H1 (cell line): ENCODE measurements around the gene ZNF407. TPM values are rescaled to one million over a fixed set of nuclear protein-coding genes. Genes with fewer than 3 reads are reported as not detected.

Experiments
- CTCF ChIA-PET: fragments of 300-600 bp; sonication (Branson Sonifier 250); formaldehyde crosslinking; loops from one replicate; lab custom pipeline; 2021; ENCODE audit not compliant: partially characterized antibody; lab: Charles Lee
- POLR2A ChIA-PET: fragments of 300-600 bp; sonication (Branson Sonifier 250); formaldehyde crosslinking; loops from one replicate; lab custom pipeline; 2021; ENCODE audit warnings: inconsistent platforms; ENCODE audit not compliant: partially characterized antibody; lab: Charles Lee
- DNase-seq, 2 experiments: peaks; one replicate each; pipeline versions ENCODE4 v3.0.0 to v3.0.0-alpha.2; 2010 to 2022; ENCODE audit warnings: low spot score in 2 of 2, low read depth in 1 of 2, mixed read lengths in 1 of 2
- FAIRE-seq: peaks from 2 replicates; lab custom pipeline; 2011; peaks lifted over from hg19 to GRCh38; lab: Jason Lieb, UNC
- H2AFZ ChIP-seq: 2 replicates; pipeline ENCODE4 v1.8.1; 2012; ENCODE audit warnings: low read length, inconsistent platforms
- H2AK5ac ChIP-seq: 2 replicates; pipeline ENCODE4 v1.6.1; 2013; ENCODE audit warnings: low read depth, low read length
- H2BK120ac ChIP-seq: replicated peaks from 2 replicates; pipeline ENCODE3; 2013; ENCODE audit warnings: low read depth, low read length, inconsistent platforms
- H2BK12ac ChIP-seq: 2 replicates; pipeline ENCODE4 v1.6.1; 2013; ENCODE audit warnings: low read depth, low read length
- H2BK15ac ChIP-seq: 2 replicates; pipeline ENCODE4 v1.6.1; 2013; ENCODE audit warnings: low read length
- H2BK20ac ChIP-seq: 2 replicates; pipeline ENCODE4 v1.6.1; 2013; ENCODE audit warnings: low read length
- H2BK5ac ChIP-seq: 2 replicates; pipeline ENCODE4 v1.6.1; 2013; ENCODE audit warnings: low read depth, low read length
- H3K14ac ChIP-seq: 2 replicates; pipeline ENCODE4 v1.6.1; 2013; ENCODE audit warnings: inconsistent platforms; ENCODE audit not compliant: insufficient read length
- H3K18ac ChIP-seq: 2 replicates; pipeline ENCODE4 v1.6.1; 2013; ENCODE audit warnings: low read length; ENCODE audit errors: extremely low read depth
- H3K23ac ChIP-seq: 2 replicates; pipeline ENCODE4 v1.6.1; 2013; ENCODE audit warnings: inconsistent platforms; ENCODE audit not compliant: insufficient read length
- H3K23me2 ChIP-seq: 2 replicates; pipeline ENCODE4 v1.6.1; 2013; ENCODE audit warnings: low read depth, low read length
- H3K27ac ChIP-seq: 2 replicates; pipeline ENCODE4 v1.6.1; 2011; ENCODE audit warnings: low read depth, low read length, inconsistent platforms
- H3K27me3 ChIP-seq, 4 experiments: replicated peaks in 1 of 4; 1 replicate in 1 of 4; 2 replicates in 3 of 4; pipeline versions ENCODE4 v1.6.1 to v1.8.1; 2011 to 2013; ENCODE audit warnings: low read length in 3 of 4, mild to moderate bottlenecking in 3 of 4, inconsistent platforms in 2 of 4, mixed read lengths in 2 of 4, moderate library complexity in 1 of 4; ENCODE audit not compliant: control insufficient read depth in 3 of 4, insufficient read depth in 3 of 4; ENCODE audit errors: extremely low read depth in 1 of 4
- H3K36me3 ChIP-seq, 4 experiments: 2 replicates each; pipeline versions ENCODE4 v1.6.1 to v1.8.1; 2011 to 2013; ENCODE audit warnings: mild to moderate bottlenecking in 4 of 4, low read length in 3 of 4, moderate library complexity in 2 of 4, control low read depth in 1 of 4, inconsistent platforms in 1 of 4; ENCODE audit not compliant: insufficient read depth in 4 of 4, control insufficient read depth in 2 of 4
- H3K4ac ChIP-seq: replicated peaks from 2 replicates; pipeline ENCODE3; 2013; ENCODE audit warnings: low read length, low read depth, mixed read lengths, inconsistent platforms; ENCODE audit not compliant: insufficient read length
- H3K4me1 ChIP-seq, 4 experiments: replicated peaks in 1 of 4; 1 replicate in 1 of 4; 2 replicates in 3 of 4; pipeline versions ENCODE4 v1.6.1 to v1.8.1; 2011 to 2013; ENCODE audit warnings: low read length in 3 of 4, inconsistent platforms in 2 of 4, mixed read lengths in 1 of 4; ENCODE audit not compliant: insufficient read depth in 4 of 4, control insufficient read depth in 3 of 4
- H3K4me2 ChIP-seq, 2 experiments: 2 replicates each; pipeline versions ENCODE4 v1.6.1 to v1.8.1; 2011 to 2013; ENCODE audit warnings: low read depth in 2 of 2, low read length in 2 of 2, control low read depth in 1 of 2, inconsistent platforms in 1 of 2, mild to moderate bottlenecking in 1 of 2; ENCODE audit not compliant: insufficient read depth in 1 of 2
- H3K4me3 ChIP-seq, 4 experiments: fragments of 200-600, 300-600 bp in 1 of 4; sonication (generic), shearing (Covaris generic), sonication (Bioruptor Twin) in 1 of 4; 2 replicates each; pipeline versions ENCODE4 v1.5.1 to v1.8.1; 2011 to 2016; ENCODE audit warnings: low read length in 4 of 4, low read depth in 3 of 4, control low read depth in 2 of 4, inconsistent platforms in 2 of 4, mild to moderate bottlenecking in 2 of 4, mixed read lengths in 1 of 4, moderate library complexity in 1 of 4; ENCODE audit not compliant: insufficient read depth in 2 of 4; ENCODE audit errors: extremely low read depth in 1 of 4
- H3K56ac ChIP-seq: replicated peaks from 2 replicates; pipeline ENCODE3; 2013; ENCODE audit warnings: low read depth, mild to moderate bottlenecking, mixed read lengths, low read length, inconsistent platforms; ENCODE audit not compliant: insufficient read length
- H3K79me1 ChIP-seq: 2 replicates; pipeline ENCODE4 v1.6.1; 2013; ENCODE audit warnings: low read depth, low read length, control low read depth
- H3K79me2 ChIP-seq, 2 experiments: 2 replicates each; pipeline versions ENCODE4 v1.6.1 to v1.8.1; 2012 to 2013; ENCODE audit warnings: low read length in 2 of 2, mild to moderate bottlenecking in 2 of 2, inconsistent platforms in 1 of 2; ENCODE audit not compliant: insufficient read depth in 2 of 2, control insufficient read depth in 1 of 2
- H3K9ac ChIP-seq, 4 experiments: replicated peaks in 1 of 4; 1 replicate in 1 of 4; 2 replicates in 3 of 4; pipeline versions ENCODE4 v1.6.1 to v1.8.1; 2011 to 2013; ENCODE audit warnings: low read depth in 3 of 4, low read length in 3 of 4, control low read depth in 2 of 4, mild to moderate bottlenecking in 2 of 4, moderate library complexity in 2 of 4, inconsistent platforms in 1 of 4; ENCODE audit errors: extremely low read depth in 1 of 4
- H3K9me3 ChIP-seq, 2 experiments: 2 replicates each; pipeline versions ENCODE4 v1.6.1 to v1.8.1; 2012 to 2013; ENCODE audit warnings: mild to moderate bottlenecking in 2 of 2, moderate library complexity in 2 of 2, control low read depth in 1 of 2, inconsistent platforms in 1 of 2, low read depth in 1 of 2, low read length in 1 of 2, mixed read lengths in 1 of 2; ENCODE audit not compliant: insufficient read depth in 2 of 2
- H4K20me1 ChIP-seq, 2 experiments: replicated peaks in 1 of 2; 2 replicates each; pipeline versions ENCODE3 to v1.8.1; 2011 to 2013; ENCODE audit warnings: inconsistent platforms in 2 of 2, low read length in 2 of 2, mild to moderate bottlenecking in 1 of 2; ENCODE audit not compliant: insufficient read depth in 2 of 2, control insufficient read depth in 1 of 2
- H4K5ac ChIP-seq: 2 replicates; pipeline ENCODE4 v1.6.1; 2013; ENCODE audit warnings: low read length, low read depth, mixed read lengths, inconsistent platforms; ENCODE audit not compliant: insufficient read length
- H4K8ac ChIP-seq: 2 replicates; pipeline ENCODE4 v1.8.0; 2013; ENCODE audit warnings: mild to moderate bottlenecking, moderate library complexity, low read length, inconsistent platforms; ENCODE audit not compliant: insufficient read depth; ENCODE audit errors: extremely low read depth
- H4K91ac ChIP-seq: replicated peaks from 2 replicates; pipeline ENCODE3; 2013; ENCODE audit warnings: low read length, mixed read lengths, inconsistent platforms; ENCODE audit not compliant: insufficient read length
- BRCA1 ChIP-seq: IDR thresholded peaks from 2 replicates; pipeline ENCODE4 v1.6.1; 2012; ENCODE audit warnings: low read depth, low read length, improper control_type of control experiment
- CHD1 ChIP-seq: IDR thresholded peaks from 2 replicates; pipeline ENCODE4 v1.6.1; 2012; ENCODE audit warnings: low read depth, low read length, improper control_type of control experiment
- CTBP2 ChIP-seq: IDR thresholded peaks from 2 replicates; pipeline ENCODE4 v1.7.0; 2011; ENCODE audit warnings: borderline replicate concordance, mild to moderate bottlenecking, moderate library complexity, mixed read lengths, low read length; ENCODE audit not compliant: insufficient read depth, insufficient read length
- GTF2F1 ChIP-seq: IDR thresholded peaks from 2 replicates; pipeline ENCODE4 v1.6.1; 2012; ENCODE audit warnings: low read depth, low read length, improper control_type of control experiment, borderline replicate concordance
- KDM5A ChIP-seq: fragments of 200-600 bp; IDR thresholded peaks from 2 replicates; pipeline ENCODE4 v1.7.1; 2012; ENCODE audit warnings: mild to moderate bottlenecking, low read length, inconsistent platforms, mixed read lengths
- PHF8 ChIP-seq: fragments of 200-600 bp; sonication (generic); conservative IDR thresholded peaks from 2 replicates; pipeline ENCODE4 v1.7.1; 2012; ENCODE audit warnings: low read depth, mild to moderate bottlenecking, inconsistent platforms, low read length, moderate library complexity
- POLR2A ChIP-seq, 2 experiments: IDR thresholded peaks; 1 replicate in 1 of 2; 2 replicates in 1 of 2; pipeline ENCODE4 v1.6.1; 2011; ENCODE audit warnings: low read depth in 2 of 2, low read length in 2 of 2, mild to moderate bottlenecking in 2 of 2; ENCODE audit errors: control extremely low read depth in 1 of 2
- RNF2 ChIP-seq: fragments of 200-900, 300-1000 bp; sonication (generic); IDR thresholded peaks from 2 replicates; pipeline ENCODE4 v1.7.1; 2016; ENCODE audit warnings: borderline replicate concordance, low read depth, mild to moderate bottlenecking, antibody characterized with exemption, low read length; ENCODE audit not compliant: poor library complexity, severe bottlenecking; ENCODE audit errors: missing control alignments
- SIRT6 ChIP-seq: IDR thresholded peaks from one replicate; pipeline ENCODE4 v1.7.1; 2012; ENCODE audit warnings: low read length, inconsistent platforms
- YY1 ChIP-seq: IDR thresholded peaks from 2 replicates; pipeline ENCODE4 v1.6.1; 2011; ENCODE audit warnings: low read depth, mild to moderate bottlenecking, low read length
- WGBS, 2 experiments: shearing (Covaris generic) in 1 of 2; methylation state at CpG; one replicate each; pipeline versions ENCODE4 v1.1.6 to v1.1.7; 2013 to 2015; ENCODE audit warnings: low lambda C conversion rate in 2 of 2, mixed read lengths in 2 of 2, inconsistent platforms in 1 of 2, low coverage in 1 of 2, missing lambda C conversion rate in 1 of 2; ENCODE audit not compliant: insufficient replicate concordance in 2 of 2, insufficient coverage in 1 of 2, insufficient read length in 1 of 2; ENCODE audit errors: extremely low coverage in 1 of 2, missing lambda C conversion rate in 1 of 2; 5-methylcytosine and 5-hydroxymethylcytosine counted together
- polyA plus RNA-seq, 7 experiments: library from polyadenylated mRNA; depleted of rRNA in 3 of 7; stranded (reverse) in 5 of 7; unstranded in 2 of 7; fragments of >200 nt in 5 of 7; fragments of 200-250 nt in 2 of 7; gene quantifications; 1 replicate in 5 of 7; 2 replicates in 1 of 7; 4 replicates in 1 of 7; pipeline versions ENCODE4 v1.2.1 to v1.2.3, GENCODE V29; 2011 to 2013; ENCODE audit warnings: missing spikeins in 2 of 7, mixed read lengths in 2 of 7
- total RNA-seq: library from RNA; stranded (reverse); fragmentation: NEBNext Ultra II Directional; extraction: Animal tissue kit (Norgen Biotek cat#: 25700); gene quantifications from 2 replicates; pipeline ENCODE4 v1.2.1, GENCODE V29; 2021

ZNF407 gene
- total and polyA plus RNA-seq, 2 of the 8 experiments (the other 6 are each of a cell fraction or from before 2014, with no cell fraction given) = 1.5 to 6.8 TPM

DNA sequence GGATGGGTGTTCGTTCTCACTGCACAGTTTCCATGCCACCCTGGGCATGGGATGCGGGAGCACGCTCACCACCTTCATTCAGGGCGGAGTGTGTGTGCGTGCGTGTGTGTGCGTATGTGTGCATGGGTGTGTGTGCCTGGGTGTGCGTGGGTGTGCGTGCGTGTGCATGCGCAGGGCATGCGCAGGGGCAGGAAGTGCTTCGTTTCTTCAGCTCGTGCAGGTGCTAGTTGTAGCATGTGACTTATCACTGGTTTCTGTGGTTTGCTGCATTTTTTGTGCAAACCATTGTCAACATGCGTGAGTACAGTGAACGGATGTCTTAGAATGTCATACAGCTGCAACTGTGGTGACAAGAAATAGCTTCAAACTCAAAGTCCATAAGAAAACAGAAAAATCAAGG lies 431.8 kb downstream of the ZNF407 start:
- no peak overlapping the region for H3K23ac ChIP-seq
- no peak for FAIRE-seq
- H3K9me3 ChIP-seq = no peaks in the 10 kb centered on the region
- H3K4me2 ChIP-seq = no peak overlapping the region
- POLR2A ChIA-PET = no interaction called here
- H3K56ac ChIP-seq = no peak overlapping the region
- no peak overlapping the region for H2AK5ac ChIP-seq
- H2BK120ac ChIP-seq = no peak overlapping the region
- no peak overlapping the region for H2BK20ac ChIP-seq
- H3K4me3 ChIP-seq = no peak overlapping the region
- no peak for TF ChIP-seq GTF2F1
- TF ChIP-seq POLR2A (IDR thresholded peaks at IDR 0.05; ENCODE audit: control extremely low read depth in 1 of 2, low read depth in 2 of 2, low read length in 2 of 2) = no peak
- TF ChIP-seq RNF2 = no peak
- no peak for TF ChIP-seq SIRT6
- no peak for TF ChIP-seq PHF8
- no peak for TF ChIP-seq CTBP2
- no peak for TF ChIP-seq KDM5A
- no peak for TF ChIP-seq BRCA1
- no peak for TF ChIP-seq CHD1
- TF ChIP-seq YY1 = no peak
- peaks cover 0 to 6% (median 3%) of the 10 kb centered on the region in 4 experiments; a peak in 3 of 7 replicates for H3K4me1 ChIP-seq
- no peaks in the 10 kb centered on the region; the same call in 1 of the 2 replicates for H3K79me1 ChIP-seq
- no peak overlapping the region for H3K14ac ChIP-seq
- no peak overlapping the region for H2AFZ ChIP-seq
- CTCF ChIA-PET = interaction anchor here (0.7 to 3.1 kb wide), 3 partner anchors 11 to 132 kb away, joined by 3 to 13 read pairs (median 7); no protein-coding TSS in a partner anchor
- H3K18ac ChIP-seq = no peak overlapping the region
- H3K27ac ChIP-seq = no peak overlapping the region
- no peaks in the 10 kb centered on the region for H3K36me3 ChIP-seq
- H2BK15ac ChIP-seq = peak overlapping the region; percentile 49; the same call in 1 of the 2 replicates
- no peak for DNase-seq
- H2BK5ac ChIP-seq = no peak overlapping the region; the same call in 1 of the 2 replicates
- WGBS, 2 experiments = 97% methylated on average over 16 of the region's 16 CpGs; no CpG with 5 or more reads in 1 of the 2 experiments
- H3K4ac ChIP-seq = no peak overlapping the region
- H4K8ac ChIP-seq = no peak overlapping the region
- no peak overlapping the region for H3K9ac ChIP-seq
- H3K23me2 ChIP-seq = no peaks in the 10 kb centered on the region; the same call in 1 of the 2 replicates
- H3K27me3 ChIP-seq = no peaks in the 10 kb centered on the region; a peak in 1 of 7 replicates
- no peak overlapping the region for H4K5ac ChIP-seq
- 0 out of 2 replicates have a peak overlapping the region, but pooled peaks have one; percentile 71 for H2BK12ac ChIP-seq
- H4K20me1 ChIP-seq = peaks cover 0 to 2% of the 10 kb centered on the region in 2 experiments
- H3K79me2 ChIP-seq = no peaks in the 10 kb centered on the region
- no peak overlapping the region for H4K91ac ChIP-seq
